GM21390 (cell line): ENCODE measurements around the gene BTNL2.
"Not testable (repeated sequence)": the region's sequence is repeated elsewhere in the genome, so short reads cannot be mapped to it uniquely, and the experiment has no call there.

Experiments
- ATAC-seq: cut with Tn5 transposase; IDR thresholded peaks from one replicate; pipeline ENCODE4 v1.9.1; 2021; ENCODE audit not compliant: unreplicated experiment

Gene BTNL2

DNA sequence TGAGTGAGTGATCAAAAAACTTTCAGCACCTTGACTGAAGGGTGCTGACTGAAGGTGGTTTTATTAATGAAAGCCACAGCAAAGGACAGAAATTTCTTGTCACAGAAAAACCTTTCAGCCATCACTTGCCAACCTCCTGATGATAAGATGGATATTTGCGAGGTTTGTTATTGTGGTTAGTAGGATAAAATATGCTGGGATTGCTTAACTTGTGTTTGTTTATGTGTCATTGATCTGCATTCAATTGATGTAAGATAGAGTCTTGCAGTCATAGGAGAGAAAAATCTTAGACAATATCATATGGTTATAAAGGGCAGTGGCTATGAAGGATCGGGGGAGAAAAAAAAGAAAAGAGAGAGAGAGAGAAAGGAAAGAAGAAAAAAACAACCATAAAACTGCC, 36.5 kb downstream of the BTNL2 start:
- ATAC-seq: no peak

DNA sequence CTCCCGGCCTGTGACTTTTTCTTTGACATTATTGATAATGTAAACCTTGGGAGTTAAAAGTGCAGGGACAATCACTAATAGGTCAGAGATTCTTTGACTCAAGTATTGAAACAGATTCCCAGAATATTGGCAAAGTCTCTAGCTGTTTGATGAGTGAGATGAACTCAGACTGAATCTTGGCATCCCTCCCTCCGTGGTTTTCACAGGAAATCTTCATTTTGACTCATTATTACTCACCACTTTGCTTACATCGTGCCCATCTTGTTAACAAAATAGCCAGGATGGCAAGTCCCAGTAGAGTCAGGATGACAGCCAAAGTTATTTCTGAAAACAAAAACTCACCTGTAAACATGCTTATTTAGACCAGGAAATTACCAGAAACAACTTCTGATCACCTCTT, 37.3 kb downstream of the BTNL2 start:
- no peak for ATAC-seq

GRCh38 chr6:32367644-32368043, 39.3 kb downstream of the BTNL2 start:
- ATAC-seq: no peak

DNA sequence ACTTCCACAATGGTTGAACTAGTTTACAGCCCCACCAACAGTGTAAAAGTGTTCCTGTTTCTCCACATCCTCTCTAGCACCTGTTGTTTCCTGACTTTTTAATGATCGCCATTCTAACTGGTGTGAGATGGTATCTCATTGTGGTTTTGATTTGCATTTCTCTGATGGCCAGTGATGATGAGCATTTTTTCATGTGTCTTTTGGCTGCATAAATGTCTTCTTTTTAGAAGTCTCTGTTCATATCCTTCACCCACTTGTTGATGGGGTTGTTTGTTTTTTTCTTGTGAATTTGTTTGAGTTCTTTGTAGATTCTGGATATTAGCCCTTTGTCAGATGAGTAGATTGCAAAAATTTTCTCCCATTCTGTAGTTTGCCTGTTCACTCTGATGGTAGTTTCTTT, 47.8 kb downstream of the BTNL2 start:
- not testable (repeated sequence) for ATAC-seq

- ATAC-seq: not testable (repeated sequence)
Observed at GRCh38 chr6:32358548-32358947, 48.4 kb downstream of the BTNL2 start.

DNA sequence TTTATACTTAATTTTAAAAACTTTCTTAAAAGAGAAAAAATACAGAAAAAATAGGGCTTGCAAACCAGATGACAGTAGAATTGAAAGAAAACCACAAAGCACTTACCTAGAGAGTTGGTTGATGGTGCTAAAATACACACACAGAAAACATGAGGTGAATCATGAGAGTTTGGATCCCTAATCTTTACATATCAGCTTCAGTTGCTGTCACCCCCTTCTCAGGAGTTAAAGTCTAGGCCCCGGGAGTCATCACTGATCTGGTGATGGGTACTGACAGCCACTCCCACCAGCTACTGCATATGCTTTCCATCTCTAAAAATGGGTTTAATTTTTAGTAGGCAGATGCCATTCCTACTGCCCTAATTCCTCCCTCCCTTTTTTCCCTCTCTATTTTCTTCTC, 52.0 kb downstream of the BTNL2 start:
- ATAC-seq: no peak

GRCh38 chr6:32353348-32353747, 53.6 kb downstream of the BTNL2 start:
- ATAC-seq: no peak
